ENCODE data around the gene KRI1.
"Not testable (repeated sequence)": the region's sequence is repeated elsewhere in the genome, so short reads cannot be mapped to it uniquely, and the experiment has no call there.

The KRI1 gene

DNA sequence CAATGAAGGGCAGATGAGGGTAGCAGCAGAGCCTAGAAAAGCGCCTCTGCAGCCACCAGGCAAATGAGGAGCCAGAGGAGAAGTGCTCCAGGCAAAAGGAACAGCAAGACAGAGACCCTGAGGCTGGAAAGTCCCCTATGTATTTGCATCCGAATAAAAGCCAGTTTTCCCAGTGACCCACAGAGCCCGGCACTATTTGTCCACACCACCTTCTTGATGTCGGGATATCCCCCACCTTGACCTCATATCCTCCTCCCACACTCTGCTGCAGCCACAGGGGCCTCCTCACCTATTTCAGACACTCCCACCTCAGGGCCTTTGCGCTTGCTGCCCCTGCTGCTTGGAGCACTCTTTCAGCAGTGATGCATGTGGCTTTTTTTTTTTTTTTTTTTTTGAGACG is 15.5 kb downstream of the KRI1 start:
- DNase-seq (ENCODE audit: low read depth), result no peak

DNA sequence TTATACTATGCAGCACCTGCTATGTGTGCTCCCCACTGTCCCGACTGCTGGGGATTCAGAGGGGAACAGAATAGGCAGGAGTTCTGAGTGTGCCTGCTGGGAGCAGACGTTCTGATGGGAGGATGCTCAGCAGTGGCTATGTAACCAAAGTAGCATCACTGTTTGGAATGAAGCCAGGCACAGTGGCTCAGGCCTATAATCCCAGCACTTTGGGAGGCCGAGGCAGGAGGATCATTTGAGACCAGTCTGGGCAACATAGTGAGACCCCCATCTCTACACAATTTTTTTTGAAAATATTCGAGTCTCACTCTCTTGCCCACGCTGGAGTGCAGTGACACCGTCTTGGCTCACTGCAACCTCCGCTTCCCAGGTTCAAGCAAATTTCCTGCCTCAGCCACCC is 16.1 kb downstream of the KRI1 start:
- no peak for DNase-seq (ENCODE audit: low read depth)

DNA sequence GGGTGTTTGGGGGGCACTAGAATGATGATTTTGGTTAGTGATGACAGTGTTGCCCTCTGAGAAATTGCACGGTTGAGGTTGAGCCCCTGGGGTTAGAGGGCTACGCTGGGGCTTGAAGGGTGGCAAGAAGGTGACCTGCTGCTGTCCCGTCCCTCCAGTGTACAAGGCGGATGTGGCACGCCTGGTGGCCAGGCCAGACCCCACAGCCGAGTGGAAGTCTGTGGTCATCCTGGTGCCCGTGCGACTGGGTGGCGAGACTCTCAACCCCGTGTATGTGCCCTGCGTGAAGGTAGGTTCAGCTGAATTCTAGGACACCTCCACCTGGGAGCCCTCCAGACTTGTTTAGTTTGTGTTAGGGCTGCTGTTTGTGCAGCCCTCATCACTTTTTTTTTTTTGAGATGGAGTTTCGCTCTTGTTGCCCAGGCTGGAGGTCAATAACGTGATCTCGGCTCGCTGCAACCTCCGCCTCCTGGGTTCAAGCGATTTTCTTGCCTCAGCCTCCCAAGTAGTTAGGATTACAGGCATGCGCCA is 17.0 kb downstream of the KRI1 start:
- no peak for DNase-seq (ENCODE audit: low read depth)

DNA sequence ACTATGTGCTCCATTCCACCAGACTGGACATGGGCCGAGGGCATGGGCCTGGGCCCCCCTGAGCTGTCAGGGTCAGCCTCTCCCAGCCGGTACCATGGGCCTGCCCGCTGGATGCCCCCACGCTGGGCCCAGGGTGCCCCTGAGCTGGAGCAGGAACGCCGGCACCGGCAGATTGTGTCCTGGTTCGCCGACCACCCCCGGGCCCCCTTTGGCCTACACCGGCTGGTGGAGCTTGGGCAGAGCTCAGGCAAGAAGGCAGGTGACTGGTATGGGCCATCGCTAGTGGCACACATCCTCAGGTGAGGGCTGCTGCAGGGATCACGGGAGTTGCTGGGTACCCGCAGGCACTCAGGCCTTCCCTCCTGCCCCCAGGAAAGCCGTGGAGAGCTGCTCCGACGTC is 19.0 kb downstream of the KRI1 start:
- DNase-seq (ENCODE audit: low read depth), result no peak

DNA sequence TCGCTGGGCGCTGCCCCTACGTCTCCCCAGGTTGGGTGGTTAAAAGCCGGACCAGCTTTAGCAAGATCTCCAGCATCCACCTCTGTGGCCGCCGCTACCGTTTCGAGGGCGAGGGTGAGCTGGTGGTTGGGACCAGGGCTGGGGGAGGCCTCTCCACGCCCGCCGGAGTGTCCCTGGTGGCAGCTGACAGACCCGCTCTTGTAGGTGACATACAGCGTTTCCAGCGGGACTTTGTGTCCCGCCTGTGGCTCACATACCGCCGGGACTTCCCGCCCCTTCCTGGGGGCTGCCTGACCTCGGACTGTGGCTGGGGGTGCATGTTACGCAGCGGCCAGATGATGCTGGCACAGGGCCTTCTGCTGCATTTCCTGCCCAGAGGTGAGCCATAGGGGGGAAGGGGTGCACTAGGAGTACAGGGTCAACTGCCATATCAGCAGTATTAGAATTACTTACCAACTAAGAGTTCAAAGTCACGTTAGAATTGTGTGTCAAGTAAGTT is 21.0 kb downstream of the KRI1 start:
- no peak for DNase-seq (ENCODE audit: low read depth)

DNA sequence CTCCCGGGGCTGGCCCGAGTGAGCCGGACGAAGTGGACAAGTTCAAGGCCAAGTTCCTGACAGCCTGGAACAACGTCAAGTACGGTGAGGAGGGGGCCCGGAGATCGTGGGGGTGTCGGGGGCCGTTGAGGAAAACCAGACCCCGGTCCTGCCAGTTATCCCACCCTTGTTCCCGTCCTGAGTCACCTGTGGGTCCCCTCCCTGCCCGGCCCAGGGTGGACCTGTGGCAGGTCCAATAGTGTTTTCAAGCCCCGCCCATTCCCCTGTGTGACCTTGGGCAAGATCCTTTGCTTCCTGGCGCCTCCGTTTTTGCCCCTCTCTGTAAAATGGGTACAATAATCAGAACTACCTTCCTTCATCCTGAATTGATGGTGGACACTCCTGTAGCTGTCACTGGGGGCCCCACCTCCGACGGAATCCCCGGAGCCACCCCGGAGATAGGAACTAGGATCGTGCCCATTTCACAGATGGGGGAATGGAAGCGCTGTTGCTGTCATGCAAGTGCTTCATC is 21.5 kb downstream of the KRI1 start:
- no peak for DNase-seq (ENCODE audit: low read depth)

DNA sequence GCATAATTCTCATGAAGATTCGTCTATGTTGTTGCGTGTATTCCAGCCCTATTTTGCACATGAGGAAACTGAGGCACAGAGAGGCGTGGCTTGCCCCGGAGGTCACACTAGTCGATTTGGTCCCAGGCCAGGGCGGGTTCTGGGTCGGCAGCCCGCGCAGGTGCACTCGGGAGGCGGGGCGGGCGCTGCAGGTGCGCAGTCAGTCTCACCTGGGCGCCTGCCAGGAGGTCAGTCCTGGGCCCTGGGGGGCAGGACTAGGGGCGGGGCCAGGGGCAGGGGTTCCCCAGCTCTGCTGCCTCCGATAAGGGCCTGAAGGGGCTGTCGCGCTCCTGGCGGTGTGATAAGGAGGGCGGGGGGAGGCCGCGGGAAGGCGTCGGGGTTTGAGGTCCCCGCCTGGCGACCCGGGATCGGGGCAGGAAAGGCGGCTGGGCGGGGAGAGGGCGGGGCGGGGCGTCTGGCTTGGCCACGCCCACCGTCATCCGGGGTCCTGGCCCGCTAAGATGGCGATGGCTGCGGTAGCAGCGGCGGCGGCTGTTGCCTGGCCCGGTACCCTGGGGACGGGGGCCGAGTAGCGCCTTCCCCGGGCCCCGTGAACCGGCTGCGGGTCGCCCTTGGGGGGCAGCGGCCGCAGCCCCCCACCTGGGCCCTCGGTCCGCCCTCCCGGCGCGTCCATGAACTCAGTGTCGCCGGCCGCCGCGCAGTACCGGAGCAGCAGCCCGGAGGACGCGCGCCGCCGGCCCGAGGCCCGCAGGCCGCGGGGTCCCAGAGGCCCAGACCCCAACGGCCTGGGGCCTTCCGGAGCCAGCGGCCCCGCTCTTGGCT is 22.2 kb downstream of the KRI1 start, which contains the start of gene ATG4D:
Gene ATG4D (plus strand): TSS at position 485 of the 822 bp plus-strand sequence. CDS start 187 bp downstream, at position 672.
- peak; percentile 78 for DNase-seq (ENCODE audit: low read depth)

DNA sequence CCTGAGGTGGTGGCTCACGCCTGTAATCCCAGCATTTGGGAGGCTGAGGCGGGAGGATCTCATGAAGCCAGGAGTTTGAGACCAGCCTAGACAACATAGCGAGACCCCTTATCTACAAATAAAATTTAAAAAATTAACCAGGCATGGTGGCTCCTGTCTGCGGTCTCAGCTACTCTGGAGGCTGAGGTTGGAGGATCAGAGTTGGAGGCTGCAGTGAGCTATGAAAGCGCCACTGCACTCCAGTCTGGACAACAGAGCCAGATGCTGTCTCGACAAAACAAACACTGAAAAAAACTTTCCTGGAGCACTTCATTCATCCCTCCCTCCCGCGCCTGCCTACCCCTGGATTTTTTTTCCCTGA is 22.8 kb downstream of the KRI1 start:
- no peak for DNase-seq (ENCODE audit: low read depth)

DNA sequence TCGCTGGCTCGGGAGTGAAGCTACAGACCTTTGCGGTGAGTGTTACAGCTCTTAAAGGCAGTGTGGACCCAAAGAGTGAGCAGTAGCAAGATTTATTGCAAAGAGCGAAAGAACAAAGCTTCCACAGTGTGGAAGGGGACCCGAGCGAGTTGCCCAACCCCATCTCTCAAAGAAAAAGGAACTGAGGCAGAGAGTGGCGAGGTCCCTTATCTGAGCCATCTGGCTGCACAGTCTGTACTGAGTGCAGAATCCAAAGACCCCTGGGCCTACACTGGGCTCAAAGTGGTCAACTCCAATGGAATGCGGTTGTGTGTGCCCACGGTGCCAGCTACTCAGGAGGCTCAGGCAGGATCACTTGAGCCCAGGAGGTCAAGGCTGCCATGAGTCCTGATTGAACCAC is 26.8 kb downstream of the KRI1 start:
- DNase-seq (ENCODE audit: low read depth), result not testable (repeated sequence)

DNA sequence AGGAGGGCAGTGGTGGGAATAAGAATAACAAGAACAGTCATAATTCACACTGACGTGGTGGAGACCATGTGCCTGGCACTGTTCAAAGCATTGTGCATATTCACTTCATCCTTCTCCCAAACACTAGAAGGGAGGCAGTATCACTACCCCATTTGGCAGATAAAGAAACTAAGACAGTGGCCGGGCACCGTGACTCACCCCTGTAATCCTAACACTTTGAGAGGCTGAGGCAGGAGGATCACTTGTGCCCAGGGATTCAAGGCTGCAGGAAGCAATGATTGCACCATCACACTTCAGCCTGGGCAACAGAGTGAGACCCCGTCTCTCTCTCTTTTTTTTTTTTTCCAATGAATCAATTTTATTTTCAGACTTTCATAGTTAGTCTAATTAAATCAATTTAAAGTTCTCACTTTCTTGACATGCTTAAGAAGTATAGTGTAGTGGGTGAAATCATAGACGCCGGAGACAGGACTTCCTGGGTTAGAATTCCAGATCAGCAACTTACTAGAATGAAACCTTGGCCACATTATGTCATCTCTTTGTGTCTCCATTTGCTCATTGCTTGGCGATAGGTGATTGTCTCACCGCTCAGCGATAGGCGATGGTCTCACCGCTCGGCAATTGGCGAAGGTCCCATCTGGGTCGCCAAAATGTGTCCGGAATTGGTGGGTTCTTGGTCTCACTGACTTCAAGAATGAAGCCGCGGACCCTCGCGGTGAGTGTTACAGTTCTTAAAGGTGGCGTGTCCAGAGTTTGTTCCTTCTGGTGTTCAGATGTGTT is 27.4 kb downstream of the KRI1 start:
- DNase-seq (ENCODE audit: low read depth), result no peak

DNA sequence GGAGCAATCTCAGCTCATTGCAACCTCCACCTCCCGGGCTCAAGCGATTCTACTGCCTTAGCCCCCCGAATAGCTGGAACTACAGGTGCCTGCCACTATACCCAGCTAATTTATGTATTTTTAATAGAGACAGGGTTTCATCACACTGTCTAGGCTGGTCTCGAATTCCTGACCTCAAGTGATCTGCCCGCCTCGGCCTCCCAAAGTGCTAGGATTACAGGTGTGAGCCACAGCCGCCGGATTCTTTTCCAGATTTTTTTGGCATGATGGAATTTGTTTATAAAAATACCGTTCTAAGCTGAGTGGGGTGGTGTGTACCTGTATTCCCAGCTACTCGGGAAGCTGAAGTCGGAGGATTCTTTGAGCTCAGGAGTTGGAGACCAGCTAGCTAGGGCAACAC is 28.1 kb downstream of the KRI1 start:
- DNase-seq (ENCODE audit: low read depth), result no peak

DNA sequence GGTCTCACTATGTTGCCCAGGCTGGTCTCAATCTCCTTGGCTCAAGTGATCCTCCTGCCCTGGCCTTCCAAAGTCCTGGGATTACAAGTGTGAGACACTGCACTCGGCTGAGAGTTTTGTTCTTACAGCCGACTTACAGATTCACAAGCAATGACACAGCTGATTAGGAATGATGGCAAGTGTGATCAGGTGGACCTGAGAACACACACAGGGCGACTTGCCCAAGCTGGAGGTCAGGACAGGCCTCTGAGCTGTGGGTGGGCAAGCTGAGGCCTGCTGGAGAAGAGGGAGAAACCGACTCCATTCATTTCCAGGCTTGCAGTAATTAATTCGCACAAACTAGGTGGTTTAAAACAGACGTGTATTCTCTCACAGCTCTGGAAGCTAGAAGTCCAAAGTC is 30.2 kb downstream of the KRI1 start:
- DNase-seq (ENCODE audit: low read depth), result no peak

DNA sequence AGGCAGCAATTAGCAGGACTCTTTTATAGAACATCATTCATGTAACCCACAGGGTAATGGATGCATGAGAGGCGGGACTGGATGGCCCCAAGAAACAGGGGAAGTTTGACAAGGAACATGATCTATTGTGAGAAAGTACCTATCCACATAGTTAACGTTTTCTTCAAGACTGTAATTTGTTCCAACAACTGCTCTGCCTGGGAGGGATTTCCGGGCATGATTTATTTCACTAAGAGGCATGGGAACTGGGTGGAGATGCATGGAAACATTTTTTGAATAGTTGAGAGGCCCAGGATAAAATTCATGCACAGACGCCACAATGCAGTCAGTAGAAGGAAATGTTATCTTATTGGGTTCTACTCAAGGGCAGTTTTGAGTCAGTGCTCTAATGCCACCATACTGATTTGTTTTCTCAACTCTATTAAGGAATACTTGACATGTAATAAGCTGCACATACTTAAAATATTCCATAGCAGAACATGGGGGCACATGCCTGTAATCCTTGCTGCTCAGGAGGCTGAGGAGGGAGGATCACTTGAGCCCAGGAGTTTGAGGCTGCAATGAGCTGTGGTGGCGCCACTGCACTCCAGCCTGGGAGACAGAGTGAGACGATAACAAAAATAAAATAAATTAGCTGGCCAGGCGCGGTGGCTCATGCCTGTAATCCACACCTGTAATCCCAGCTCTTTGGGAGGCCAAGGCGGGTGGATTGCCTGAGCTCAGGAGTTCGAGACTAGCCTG is 32.0 kb downstream of the KRI1 start:
- no peak for DNase-seq (ENCODE audit: low read depth)

DNA sequence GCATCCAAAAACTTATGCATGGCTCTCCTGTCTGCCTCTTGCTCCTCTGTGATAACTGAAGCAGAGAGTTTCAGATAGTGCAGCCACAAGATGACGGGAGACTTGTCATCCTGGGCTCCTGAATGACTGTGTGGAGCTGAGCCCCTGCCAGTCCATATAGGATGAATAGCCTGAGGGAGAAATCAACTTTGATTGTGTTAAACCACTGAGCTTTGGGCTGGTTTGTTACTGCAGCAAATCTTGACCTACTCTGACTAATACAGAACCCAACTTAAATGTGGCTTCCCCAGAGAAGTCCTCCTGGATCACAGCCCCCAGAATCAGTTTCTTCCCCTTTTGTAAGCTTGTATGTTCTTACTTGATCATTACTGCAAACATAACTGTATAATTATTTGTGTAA is 33.4 kb downstream of the KRI1 start:
- no peak for DNase-seq (ENCODE audit: low read depth)

DNA sequence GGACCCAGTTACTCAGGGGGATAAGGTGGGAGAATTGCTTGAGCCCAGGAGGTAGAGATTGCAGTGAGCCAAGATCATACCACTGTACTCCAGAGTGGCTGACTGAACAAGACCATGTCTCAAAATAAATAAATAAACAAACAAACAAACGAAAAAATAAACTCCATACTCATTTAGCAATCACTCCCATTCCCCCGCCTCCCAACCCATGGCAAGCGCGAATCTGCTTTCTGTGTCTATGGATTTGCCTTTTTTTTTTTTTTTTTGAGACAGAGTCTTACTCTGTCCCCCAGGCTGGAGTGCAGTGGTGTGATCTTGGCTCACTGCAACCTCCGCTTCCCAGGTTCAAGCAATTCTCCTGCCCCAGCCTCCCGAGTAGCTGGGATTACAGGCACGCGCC is 38.9 kb downstream of the KRI1 start:
- DNase-seq (ENCODE audit: low read depth), result not testable (repeated sequence)

DNA sequence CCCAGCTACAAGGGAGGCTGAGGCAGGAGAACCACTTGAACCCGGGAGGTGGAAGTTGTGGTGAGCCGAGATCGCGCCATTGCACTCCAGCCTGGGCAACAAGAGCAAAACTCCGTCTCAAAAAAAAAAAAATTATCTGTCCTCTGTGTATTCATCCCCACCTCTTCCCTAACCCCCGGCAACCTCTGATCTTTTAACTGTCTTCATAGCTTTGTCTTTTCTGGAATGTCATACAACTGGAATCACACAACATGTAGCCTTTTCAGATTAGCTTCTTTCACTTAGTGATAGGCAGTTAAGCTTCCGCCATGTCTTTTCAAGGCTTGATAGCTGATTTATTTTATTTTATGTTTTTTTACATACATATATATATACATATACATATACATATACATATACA is 40.2 kb downstream of the KRI1 start:
- DNase-seq (ENCODE audit: low read depth), result no peak

DNA sequence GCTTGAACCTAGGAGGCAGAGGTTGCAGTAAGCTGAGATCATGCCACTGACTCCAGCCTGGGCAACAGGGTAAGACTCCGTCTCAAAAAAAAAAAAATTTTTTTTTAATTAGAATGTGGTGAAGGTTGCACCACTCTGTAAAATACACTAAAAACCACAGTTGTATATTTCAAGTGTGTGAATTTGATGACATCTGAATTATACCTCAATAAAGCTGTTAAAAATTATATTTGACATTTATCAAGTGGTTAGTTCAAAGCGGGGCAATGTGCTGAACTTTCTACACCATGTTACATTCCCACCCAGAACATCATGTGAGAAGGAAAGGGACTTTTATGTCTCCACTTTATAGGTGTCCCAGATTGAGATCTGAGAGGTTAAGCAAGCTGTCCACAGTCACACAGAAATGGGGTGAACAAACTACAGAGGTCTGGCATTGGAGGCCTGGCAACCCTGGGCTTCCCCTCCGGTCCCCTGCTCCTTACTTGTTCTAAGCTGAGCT is 42.6 kb downstream of the KRI1 start:
- DNase-seq (ENCODE audit: low read depth), result no peak

DNA sequence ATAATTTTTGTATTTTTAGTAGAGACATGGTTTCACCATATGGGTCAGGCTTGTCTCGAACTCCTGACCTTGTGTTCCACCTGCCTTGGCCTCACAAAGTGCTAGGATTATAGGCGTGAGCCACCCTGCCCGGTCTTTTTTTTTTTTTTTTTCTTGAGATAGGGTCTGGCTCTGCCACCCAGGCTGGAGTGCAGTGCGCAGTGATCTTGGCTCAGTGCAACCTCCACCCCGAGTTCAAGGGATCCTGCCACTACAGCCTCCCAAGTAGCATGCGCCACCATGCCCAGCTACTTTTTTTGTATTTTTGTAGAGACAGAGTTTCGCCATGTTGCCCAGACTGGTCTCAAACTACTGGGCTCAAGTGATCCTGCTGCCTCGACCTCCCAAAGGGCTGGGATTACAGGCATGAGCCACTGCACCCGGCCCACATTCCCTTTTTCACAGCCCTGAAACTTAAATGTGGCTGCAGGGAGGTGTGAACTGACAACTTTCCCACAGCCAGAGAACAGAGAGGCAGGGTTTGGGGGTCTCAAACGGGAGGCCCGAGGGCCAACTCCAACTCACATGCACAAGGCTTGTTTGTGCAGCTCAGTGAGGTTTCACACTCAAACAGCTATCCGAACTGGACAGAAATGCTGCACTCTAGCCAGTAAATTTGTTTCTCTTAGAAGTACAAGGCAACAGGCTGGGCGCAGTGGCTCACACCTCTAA is 44.2 kb downstream of the KRI1 start:
- no peak for DNase-seq (ENCODE audit: low read depth)

DNA sequence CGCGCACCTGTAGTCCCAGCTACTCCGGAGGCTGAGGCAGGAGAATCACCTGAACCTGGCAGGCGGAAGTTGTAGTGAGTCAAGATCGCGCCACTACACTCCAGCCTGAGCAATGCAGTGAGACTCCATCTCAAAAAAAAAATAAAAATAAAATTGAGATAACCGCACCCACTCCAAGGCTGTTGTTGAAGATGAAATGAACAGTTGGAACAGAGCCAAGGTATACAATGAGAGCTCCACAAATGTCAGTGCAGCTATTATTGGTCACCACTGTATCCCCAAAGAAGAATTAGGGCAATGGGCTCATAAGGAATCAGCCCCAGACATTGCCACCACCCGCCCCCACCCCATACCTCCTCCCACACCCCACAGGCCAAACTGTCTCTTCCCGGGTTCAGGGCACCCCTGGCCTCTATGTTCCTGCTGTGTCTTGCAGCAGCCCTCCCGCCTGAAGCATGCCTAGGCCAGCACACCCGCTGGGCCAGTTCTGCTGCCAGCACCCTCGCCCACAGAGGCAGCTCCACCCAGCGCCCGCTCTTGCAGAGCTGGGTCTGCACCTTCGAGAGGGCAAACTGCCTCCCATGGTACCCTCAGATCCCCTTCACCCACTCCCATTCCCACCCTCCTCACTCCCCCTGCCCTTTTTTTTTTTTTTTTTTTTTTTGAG is 45.0 kb downstream of the KRI1 start:
- no peak for DNase-seq (ENCODE audit: low read depth)

DNA sequence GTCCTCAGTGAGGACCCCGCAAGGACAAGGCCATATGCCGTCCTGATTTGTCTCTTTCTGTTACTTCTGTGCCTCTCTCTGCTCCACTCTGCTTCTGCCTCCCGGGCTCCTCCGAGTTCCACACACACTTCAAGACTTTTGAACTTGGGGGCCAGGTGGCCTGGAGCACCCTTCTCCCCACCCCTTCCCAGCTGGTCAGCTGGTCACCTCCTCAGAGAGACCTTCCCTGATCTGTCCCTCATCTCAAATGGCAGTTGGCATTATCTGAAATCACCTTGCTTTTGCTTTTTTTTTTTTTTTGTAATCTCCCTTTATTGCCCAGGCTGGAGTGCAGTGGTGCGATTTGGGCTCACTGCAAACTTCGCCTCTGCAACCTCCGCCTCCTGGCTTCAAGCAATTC is 46.4 kb downstream of the KRI1 start:
- no peak for DNase-seq (ENCODE audit: low read depth)

All from T-helper 22 cell (primary cell).